NB4 (cell line): ENCODE results near the gene FSHB.

ENCODE experiments used
- POLR2A ChIP-seq: IDR thresholded peaks from 2 replicates; pipeline ENCODE4 v1.6.1; 2011; ENCODE audit warnings: mild to moderate bottlenecking; ENCODE audit not compliant: insufficient read length; ENCODE audit errors: extremely low read depth
- TF ChIP-seq, protein P1 (sequence below): IDR thresholded peaks from one replicate; pipeline ENCODE4 v1.5.1; 2012; ENCODE audit warnings: low read depth, low read length

DNA sequence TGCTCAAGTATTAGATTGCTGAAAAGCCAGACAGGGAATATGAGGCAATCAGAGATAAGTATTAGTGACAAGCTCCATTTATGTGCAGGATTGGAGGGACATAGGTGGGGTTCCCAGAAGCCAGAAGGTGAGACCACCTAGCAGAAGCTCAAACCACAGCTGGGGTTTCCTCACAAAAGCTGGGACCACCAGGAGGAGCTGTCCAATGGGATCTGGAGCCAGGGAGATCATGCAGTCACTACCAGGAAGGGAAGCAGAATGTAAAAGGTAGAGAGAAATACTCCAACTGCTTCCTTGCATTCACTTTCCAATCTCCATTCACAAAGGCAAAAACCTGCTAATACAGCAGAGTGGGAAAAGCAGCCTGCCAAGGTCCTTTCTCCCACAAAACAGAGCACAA is 5.2 kb upstream of the FSHB start:
- TF ChIP-seq, protein P1, sequence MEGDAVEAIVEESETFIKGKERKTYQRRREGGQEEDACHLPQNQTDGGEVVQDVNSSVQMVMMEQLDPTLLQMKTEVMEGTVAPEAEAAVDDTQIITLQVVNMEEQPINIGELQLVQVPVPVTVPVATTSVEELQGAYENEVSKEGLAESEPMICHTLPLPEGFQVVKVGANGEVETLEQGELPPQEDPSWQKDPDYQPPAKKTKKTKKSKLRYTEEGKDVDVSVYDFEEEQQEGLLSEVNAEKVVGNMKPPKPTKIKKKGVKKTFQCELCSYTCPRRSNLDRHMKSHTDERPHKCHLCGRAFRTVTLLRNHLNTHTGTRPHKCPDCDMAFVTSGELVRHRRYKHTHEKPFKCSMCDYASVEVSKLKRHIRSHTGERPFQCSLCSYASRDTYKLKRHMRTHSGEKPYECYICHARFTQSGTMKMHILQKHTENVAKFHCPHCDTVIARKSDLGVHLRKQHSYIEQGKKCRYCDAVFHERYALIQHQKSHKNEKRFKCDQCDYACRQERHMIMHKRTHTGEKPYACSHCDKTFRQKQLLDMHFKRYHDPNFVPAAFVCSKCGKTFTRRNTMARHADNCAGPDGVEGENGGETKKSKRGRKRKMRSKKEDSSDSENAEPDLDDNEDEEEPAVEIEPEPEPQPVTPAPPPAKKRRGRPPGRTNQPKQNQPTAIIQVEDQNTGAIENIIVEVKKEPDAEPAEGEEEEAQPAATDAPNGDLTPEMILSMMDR: no peak
- no peak for TF ChIP-seq POLR2A
